ENCODE results near the gene NEK1.
"Not testable (repeated sequence)": the region's sequence is repeated elsewhere in the genome, so short reads cannot be mapped to it uniquely, and the experiment has no call there.

The NEK1 gene

DNA sequence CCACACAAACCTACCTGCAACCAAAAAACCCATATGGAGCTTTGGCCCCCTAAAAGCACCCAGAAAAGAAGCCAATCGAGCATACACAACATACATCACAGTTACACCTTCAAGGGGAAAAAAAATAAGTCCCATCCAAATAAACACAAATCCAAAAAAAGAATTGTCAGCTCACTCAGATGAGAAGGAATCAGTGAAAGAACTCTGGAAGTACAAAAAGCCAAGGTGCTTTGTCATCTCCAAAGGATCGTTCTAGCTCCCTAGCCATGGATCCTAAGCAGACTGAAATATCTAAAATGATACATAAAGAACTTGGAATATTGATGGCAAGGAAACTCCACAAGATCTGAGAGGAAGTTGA, 119.2 kb downstream of the NEK1 start:
- DNase-seq: no peak

DNA sequence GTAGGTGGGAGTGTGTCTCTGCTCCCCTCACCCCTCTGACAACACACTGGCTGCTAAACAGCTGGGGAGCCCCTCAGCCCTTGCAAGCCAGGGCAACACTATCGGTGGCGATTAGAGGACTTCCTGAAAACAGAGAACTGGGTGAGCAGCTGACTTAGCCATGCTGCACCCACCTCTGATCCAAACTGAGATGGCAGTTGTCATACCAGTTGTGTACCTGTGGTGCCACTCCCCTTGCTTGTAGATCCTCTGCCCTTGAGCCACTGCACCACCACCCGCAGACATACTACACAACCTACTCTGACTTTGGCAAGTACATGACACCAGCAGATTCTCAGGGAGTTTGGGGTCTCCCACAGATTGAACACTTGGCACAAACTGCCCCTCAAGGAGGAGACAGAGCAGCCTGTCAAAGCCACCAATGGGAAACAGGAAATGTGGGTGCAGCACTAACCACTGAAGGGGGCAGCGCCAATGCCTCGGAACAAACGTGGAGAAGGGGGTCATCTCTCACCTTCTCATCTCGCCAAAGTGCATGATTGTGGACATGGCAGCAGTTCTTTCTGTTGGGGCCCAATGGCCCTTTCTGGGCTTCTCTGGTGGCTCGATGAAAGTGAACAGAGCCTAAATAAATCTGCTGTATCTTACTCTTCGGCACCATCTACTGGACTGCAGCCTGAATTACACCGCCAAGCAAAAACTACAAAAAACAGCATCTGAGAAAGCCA, 119.8 kb downstream of the NEK1 start:
- DNase-seq: peak in 2 of 6 experiments; percentile 14

DNA sequence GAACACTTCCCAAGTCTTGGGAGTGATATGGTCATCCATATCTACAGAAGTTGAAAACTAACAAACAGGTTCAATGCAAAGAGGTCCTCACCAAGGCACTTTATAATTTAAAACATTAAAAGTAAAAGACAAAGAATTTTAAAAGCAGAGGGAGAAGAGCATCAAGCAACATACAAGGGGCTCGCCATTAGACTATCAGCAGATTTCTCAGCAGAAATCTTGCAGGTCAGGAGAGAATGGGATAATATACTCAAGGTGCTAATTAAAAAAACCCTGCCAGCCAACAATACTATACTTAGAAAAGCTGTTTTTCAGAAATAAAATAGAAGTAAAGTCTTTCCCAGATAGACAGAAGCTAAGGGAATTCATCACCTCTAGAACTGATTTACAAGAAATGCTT, 121.2 kb downstream of the NEK1 start:
- DNase-seq: no peak

GRCh38 chr4:169489306-169489705, 123.1 kb downstream of the NEK1 start:
- DNase-seq: no peak

GRCh38 chr4:169485791-169486742, 126.3 kb downstream of the NEK1 start:
- DNase-seq: peak in 3 of 6 experiments; percentile 6 to 42 (median 35)

- DNase-seq: no peak
Observed at GRCh38 chr4:169485086-169485485, 127.3 kb downstream of the NEK1 start.

DNA sequence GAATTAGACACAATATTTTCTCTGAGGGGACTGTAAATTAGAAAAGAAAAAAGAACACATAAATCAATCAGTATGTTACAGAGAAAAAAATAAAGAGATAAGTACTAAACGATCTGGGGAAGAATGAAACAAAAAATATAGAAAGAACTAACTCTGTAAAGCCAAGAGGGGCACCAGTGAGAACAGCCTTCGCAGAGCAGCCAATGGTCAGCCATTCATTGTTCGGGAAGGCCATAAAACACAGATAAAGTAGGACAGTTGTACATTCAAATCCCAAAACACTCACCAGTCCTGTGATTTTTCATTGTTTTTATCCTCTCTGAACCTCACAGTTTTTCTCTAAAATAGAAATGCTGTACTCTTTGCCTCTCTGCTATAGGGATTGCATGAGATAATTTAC, 127.9 kb downstream of the NEK1 start:
- no peak for DNase-seq

DNA sequence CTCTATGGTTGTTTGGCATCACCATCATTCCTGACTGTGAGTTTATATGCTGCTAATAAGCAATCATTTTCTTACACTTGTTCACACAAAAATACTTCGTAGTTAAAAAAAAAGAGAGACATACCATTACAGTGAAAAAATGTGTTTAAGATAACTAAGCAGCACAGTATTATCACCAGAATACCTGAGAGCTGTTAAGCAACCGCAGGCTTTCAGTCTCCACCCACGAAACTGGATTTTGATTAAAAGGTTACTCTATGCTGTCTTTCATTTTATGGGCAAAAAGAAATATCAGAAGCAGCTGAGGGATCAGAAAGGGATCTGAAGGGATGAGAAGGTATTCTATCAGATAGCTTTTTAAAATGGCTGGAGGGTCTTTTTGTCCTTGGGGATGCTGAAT, 148.3 kb downstream of the NEK1 start:
- DNase-seq: no peak

- no peak for DNase-seq
Observed at GRCh38 chr4:169460081-169460480, 152.3 kb downstream of the NEK1 start.

GRCh38 chr4:169458575-169458974, 153.8 kb downstream of the NEK1 start:
- no peak for DNase-seq

DNA sequence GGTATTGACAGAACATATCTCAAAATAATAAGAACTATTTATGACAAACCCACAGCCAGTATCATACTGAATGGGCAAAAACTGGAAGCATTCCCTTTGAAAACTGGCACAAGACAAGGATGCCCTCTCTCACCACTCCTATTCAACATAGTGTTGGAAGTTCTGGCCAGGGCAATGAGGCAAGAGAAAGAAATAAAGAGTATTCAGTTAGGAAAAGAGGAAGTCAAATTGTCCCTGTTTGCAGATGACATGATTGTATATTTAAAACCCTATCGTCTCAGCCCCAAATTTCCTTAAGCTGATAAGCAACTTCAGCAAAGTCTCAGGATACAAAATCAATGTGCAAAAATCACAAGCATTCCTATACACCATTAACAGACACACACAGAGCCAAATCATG, 159.7 kb downstream of the NEK1 start:
- not testable (repeated sequence) for DNase-seq

- DNase-seq: not testable (repeated sequence)
Observed at GRCh38 chr4:169448935-169449334, 163.4 kb downstream of the NEK1 start.

DNA sequence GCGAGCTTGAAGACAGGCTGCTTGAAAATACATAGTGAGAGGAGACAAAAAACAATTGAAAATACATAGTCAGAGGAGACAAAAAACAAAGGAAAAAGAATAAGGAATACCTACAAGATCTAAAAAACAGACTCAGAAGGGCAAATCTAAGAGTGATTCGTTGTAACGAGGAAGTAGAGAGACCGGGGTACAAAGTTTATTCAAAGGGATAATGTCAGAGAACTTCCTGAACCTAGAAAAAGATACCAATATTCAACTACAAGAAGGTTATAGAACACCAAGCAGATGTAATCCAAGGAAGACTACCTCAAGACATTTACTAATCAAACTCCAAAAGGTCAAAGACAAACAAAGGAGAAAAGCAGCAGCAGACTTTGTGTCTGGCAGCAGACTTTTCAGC, 165.6 kb downstream of the NEK1 start:
- DNase-seq: no peak

DNA sequence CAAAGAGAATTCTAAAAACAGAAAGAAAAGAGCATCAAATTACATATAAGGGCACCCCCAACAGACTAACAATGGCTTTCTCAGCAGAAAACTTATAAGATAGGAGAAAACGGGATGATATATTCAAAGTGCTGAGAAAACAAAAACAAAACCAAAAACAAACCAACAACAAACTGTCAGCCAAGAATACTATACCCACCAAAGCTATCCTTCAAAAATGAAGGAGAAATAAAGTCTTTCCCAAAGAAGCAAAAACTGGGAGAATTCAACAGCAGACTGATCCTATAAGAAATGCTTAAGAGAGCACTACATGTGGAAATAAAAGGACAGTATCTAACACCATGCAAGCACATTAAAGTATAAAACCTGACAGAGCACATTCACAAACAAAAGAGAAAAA, 168.6 kb downstream of the NEK1 start:
- no peak for DNase-seq

DNA sequence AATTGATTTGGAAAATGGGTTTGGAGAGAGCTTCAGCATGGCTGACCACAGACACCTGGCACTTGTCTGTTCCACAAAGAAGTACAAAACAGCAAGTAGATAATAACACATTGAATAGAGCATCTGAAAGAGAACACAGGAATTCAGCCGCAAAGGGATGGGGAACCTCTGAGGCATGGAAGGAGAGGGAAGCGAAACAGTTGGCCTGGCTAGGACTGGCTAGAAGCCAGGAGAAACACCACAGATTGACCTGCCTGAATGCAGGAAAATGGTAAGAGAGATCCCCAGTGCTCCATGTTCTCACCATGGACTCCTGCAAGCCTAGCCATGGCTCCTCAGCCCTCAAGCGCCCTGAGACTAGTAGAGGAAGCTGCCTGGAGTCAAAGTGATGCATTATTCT, 171.9 kb downstream of the NEK1 start:
- no peak for DNase-seq

GRCh38 chr4:169439244-169439643, 173.1 kb downstream of the NEK1 start:
- no peak for DNase-seq

DNA sequence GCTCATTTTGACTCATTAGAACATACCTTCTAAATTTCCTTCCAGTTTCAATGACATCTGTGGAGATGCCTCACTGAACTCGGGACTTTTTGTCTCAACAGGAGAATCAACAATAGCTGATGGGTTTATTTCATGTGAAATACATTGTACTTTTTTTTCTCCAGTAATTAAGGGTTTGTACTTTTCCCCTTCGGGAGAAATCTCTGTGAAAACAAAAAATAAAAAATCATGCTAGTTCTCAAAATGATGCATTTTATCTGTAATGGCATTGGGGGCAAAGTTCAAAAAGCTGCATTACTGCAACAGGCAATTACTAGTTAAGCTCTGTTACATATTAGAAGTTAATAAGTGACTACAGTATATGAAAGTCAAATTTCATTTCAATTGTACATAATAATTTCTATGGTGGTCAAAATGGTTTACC, 174.3 kb downstream of the NEK1 start:
- DNase-seq: no peak

GRCh38 chr4:169437299-169438047, 174.9 kb downstream of the NEK1 start:
- DNase-seq: no peak

GRCh38 chr4:169436734-169437133, 175.6 kb downstream of the NEK1 start:
- DNase-seq: no peak

GRCh38 chr4:169428376-169428775, 184.0 kb downstream of the NEK1 start:
- DNase-seq: no peak

DNA sequence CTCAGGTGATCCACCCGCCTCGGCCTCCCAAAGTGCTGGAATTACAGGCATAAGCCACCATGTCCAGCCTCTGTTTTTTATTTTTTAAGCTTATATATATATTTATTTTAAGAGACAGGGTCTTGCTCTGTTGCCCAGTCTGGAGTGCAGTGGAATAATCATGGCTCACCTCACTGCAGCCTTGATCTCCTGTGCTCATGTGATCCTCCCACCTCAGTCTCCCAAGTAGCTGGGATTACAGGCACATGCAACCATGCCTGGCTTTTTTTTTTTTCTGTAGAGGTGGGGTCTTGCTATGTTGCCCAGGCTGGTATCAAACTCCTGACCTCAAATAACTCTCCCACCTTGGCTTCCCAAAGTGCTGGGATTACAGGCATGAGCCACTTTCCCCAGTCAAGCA, 184.7 kb downstream of the NEK1 start:
- DNase-seq: not testable (repeated sequence)

DNA sequence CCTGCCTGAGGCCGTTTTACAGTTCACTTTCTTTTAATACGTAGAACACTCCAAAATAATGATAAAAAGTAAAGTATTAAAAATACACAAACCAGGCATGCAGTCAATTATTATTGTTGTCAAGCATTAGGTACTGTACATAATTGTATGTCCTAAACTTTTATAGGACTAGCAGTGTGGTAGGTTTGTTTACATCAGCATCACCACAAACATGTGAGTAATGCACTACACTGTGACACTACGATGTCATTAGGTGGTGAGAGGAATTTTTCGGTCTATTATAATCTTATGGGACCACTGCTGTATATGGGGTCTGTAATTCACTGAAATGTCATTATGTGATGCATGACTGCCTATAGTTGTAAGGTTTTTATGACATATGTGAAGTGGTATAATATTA, 192.1 kb downstream of the NEK1 start:
- no peak for DNase-seq

DNA sequence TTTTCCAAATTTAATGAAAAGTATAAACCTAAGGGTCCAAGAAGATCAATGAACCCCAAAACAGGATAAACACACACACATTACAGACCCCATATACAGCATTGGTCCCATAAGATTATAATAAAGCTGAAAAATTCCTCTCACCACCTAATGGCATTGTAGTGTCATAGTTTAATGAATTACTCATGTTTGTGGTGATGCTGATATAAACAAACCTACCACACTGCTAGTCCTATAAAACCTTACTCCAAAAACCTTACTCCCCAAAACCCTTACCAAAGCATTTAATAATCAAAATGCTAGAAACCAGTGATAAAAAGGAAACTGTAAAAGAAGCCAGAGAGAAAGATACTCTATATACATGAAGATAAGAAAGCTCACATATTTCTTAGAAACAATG, 193.5 kb downstream of the NEK1 start:
- no peak for DNase-seq
